ENCODE measurements around the gene FANCC.
A peak's percentile ranks its signal among the peaks of the same experiment; 100 is the strongest.

FANCC gene

GRCh38 chr9:95085861-95086563 is 231.5 kb downstream of the FANCC start:
- Histone ChIP-seq H2BK15ac (ENCODE audit: low read depth, poor library complexity, severe bottlenecking) (no peak overlapping the region), H3K14ac (ENCODE audit: low read length in 2 of 2) (no peak overlapping the region), H3K79me1 (replicated peaks; ENCODE audit: low read length, poor library complexity, severe bottlenecking) (peaks cover 47% of the 10 kb centered on the region), H4K8ac (ENCODE audit: low read length) (no peak overlapping the region), H2BK5ac (ENCODE audit: low read depth, low read length, poor library complexity, severe bottlenecking) (no peak overlapping the region), H4K91ac (ENCODE audit: low read length) (no peak overlapping the region), H3K4me3 (ENCODE audit: insufficient read depth in 1 of 2, low read depth in 1 of 2, low read length in 2 of 2) (no peak overlapping the region), H3K4ac (ENCODE audit: low read depth in 1 of 2, low read length in 2 of 2) (no peak overlapping the region), H3K4me1 (ENCODE audit: control insufficient read depth, insufficient read depth, low read depth, low read length) (peaks cover 29% of the 10 kb centered on the region), H2AK5ac (ENCODE audit: low read length, severe bottlenecking) (no peak overlapping the region), H3K9me3 (ENCODE audit: control insufficient read depth, low read length) (no peaks in the 10 kb centered on the region), H2BK120ac (ENCODE audit: low read depth, low read length) (no peak overlapping the region), H2AFZ (ENCODE audit: low read depth, low read length) (no peak overlapping the region), H3K23ac (ENCODE audit: low read length in 2 of 2) (no peak overlapping the region), H2BK12ac (ENCODE audit: low read length in 2 of 2) (no peak overlapping the region), H3K36me3 (ENCODE audit: control insufficient read depth in 1 of 2, insufficient read depth in 2 of 2, low read depth in 1 of 2, low read length in 2 of 2) (peaks cover 61 to 86% of the 10 kb centered on the region in 2 experiments), H3K27me3 (ENCODE audit: control insufficient read depth in 1 of 2, insufficient read depth in 1 of 2, low read length in 2 of 2) (no peaks in the 10 kb centered on the region), H3K9ac (ENCODE audit: low read length) (no peak overlapping the region), H3K4me2 (ENCODE audit: low read length, poor library complexity, severe bottlenecking) (no peak overlapping the region), H3K18ac (ENCODE audit: low read depth in 1 of 2, low read length in 2 of 2) (no peak overlapping the region), H3K27ac (ENCODE audit: low read length, poor library complexity, severe bottlenecking) (no peak overlapping the region)
- WGBS = 96% methylated on average over 40 of the region's 40 CpGs
- DNase-seq = no peak

GRCh38 chr9:95085036-95085770 is 232.3 kb downstream of the FANCC start:
- 94% methylated on average over 29 of the region's 29 CpGs for WGBS

GRCh38 chr9:95084254-95084934 is 233.1 kb downstream of the FANCC start:
- no peak for DNase-seq
- Histone ChIP-seq H3K14ac (ENCODE audit: low read length in 2 of 2) (no peak overlapping the region), H3K9me3 (ENCODE audit: control insufficient read depth, low read length) (no peaks in the 10 kb centered on the region), H3K79me1 (replicated peaks; ENCODE audit: low read length, poor library complexity, severe bottlenecking) (peaks cover 46% of the 10 kb centered on the region), H4K8ac (ENCODE audit: low read length) (no peak overlapping the region), H3K4ac (ENCODE audit: low read depth in 1 of 2, low read length in 2 of 2) (no peak overlapping the region), H2AK5ac (ENCODE audit: low read length, severe bottlenecking) (no peak overlapping the region), H2BK5ac (ENCODE audit: low read depth, low read length, poor library complexity, severe bottlenecking) (no peak overlapping the region), H2BK12ac (ENCODE audit: low read length in 2 of 2) (no peak overlapping the region), H3K18ac (ENCODE audit: low read depth in 1 of 2, low read length in 2 of 2) (no peak overlapping the region), H3K23ac (ENCODE audit: low read length in 2 of 2) (no peak overlapping the region), H3K36me3 (ENCODE audit: control insufficient read depth in 1 of 2, insufficient read depth in 2 of 2, low read depth in 1 of 2, low read length in 2 of 2) (peaks cover 67 to 85% of the 10 kb centered on the region in 2 experiments), H2AFZ (ENCODE audit: low read depth, low read length) (no peak overlapping the region), H3K4me2 (ENCODE audit: low read length, poor library complexity, severe bottlenecking) (no peak overlapping the region), H3K9ac (ENCODE audit: low read length) (no peak overlapping the region), H3K27ac (ENCODE audit: low read length, poor library complexity, severe bottlenecking) (no peak overlapping the region), H4K91ac (ENCODE audit: low read length) (peak overlapping the region; percentile 18), H3K4me3 (ENCODE audit: insufficient read depth in 1 of 2, low read depth in 1 of 2, low read length in 2 of 2) (no peak overlapping the region), H3K4me1 (ENCODE audit: control insufficient read depth, insufficient read depth, low read depth, low read length) (peaks cover 18% of the 10 kb centered on the region), H2BK120ac (ENCODE audit: low read depth, low read length) (no peak overlapping the region), H3K27me3 (ENCODE audit: control insufficient read depth in 1 of 2, insufficient read depth in 1 of 2, low read length in 2 of 2) (no peaks in the 10 kb centered on the region), H2BK15ac (ENCODE audit: low read depth, poor library complexity, severe bottlenecking) (no peak overlapping the region)
- 98% methylated on average over 18 of the region's 19 CpGs for WGBS

More at GRCh38 chr9:95085036-95085770, 232.3 kb downstream of the FANCC start:
- H3K4me2 ChIP-seq (ENCODE audit: low read length, poor library complexity, severe bottlenecking) = no peak overlapping the region
- H4K8ac ChIP-seq (ENCODE audit: low read length) = no peak overlapping the region
- no peaks in the 10 kb centered on the region for H3K27me3 ChIP-seq (ENCODE audit: control insufficient read depth in 1 of 2, insufficient read depth in 1 of 2, low read length in 2 of 2)
- H4K91ac ChIP-seq (ENCODE audit: low read length) = no peak overlapping the region
- H3K23ac ChIP-seq (ENCODE audit: low read length in 2 of 2) = no peak overlapping the region
- no peaks in the 10 kb centered on the region for H3K9me3 ChIP-seq (ENCODE audit: control insufficient read depth, low read length)
- no peak overlapping the region for H3K4ac ChIP-seq (ENCODE audit: low read depth in 1 of 2, low read length in 2 of 2)
- no peak overlapping the region for H2AFZ ChIP-seq (ENCODE audit: low read depth, low read length)
- H3K14ac ChIP-seq (ENCODE audit: low read length in 2 of 2) = no peak overlapping the region
- no peak overlapping the region for H3K4me3 ChIP-seq (ENCODE audit: insufficient read depth in 1 of 2, low read depth in 1 of 2, low read length in 2 of 2)
- no peak overlapping the region for H2AK5ac ChIP-seq (ENCODE audit: low read length, severe bottlenecking)
- no peak for DNase-seq
- no peak overlapping the region for H3K9ac ChIP-seq (ENCODE audit: low read length)
- H3K27ac ChIP-seq (ENCODE audit: low read length, poor library complexity, severe bottlenecking) = no peak overlapping the region
- peaks cover 47% of the 10 kb centered on the region for H3K79me1 ChIP-seq (replicated peaks; ENCODE audit: low read length, poor library complexity, severe bottlenecking)
- H3K36me3 ChIP-seq (ENCODE audit: control insufficient read depth in 1 of 2, insufficient read depth in 2 of 2, low read depth in 1 of 2, low read length in 2 of 2) = peaks cover 67 to 87% of the 10 kb centered on the region in 2 experiments
- H3K4me1 ChIP-seq (ENCODE audit: control insufficient read depth, insufficient read depth, low read depth, low read length) = peaks cover 22% of the 10 kb centered on the region
- H2BK5ac ChIP-seq (ENCODE audit: low read depth, low read length, poor library complexity, severe bottlenecking) = no peak overlapping the region
- H3K18ac ChIP-seq (ENCODE audit: low read depth in 1 of 2, low read length in 2 of 2) = no peak overlapping the region
- H2BK12ac ChIP-seq (ENCODE audit: low read length in 2 of 2) = no peak overlapping the region
- H2BK120ac ChIP-seq (ENCODE audit: low read depth, low read length) = no peak overlapping the region
- H2BK15ac ChIP-seq (ENCODE audit: low read depth, poor library complexity, severe bottlenecking) = no peak overlapping the region

All from mesenchymal stem cell (in vitro differentiated cells and primary cell).